ENCODE data around the gene SND1. TPM values are rescaled to one million over a fixed set of nuclear protein-coding genes. Genes with fewer than 3 reads are reported as not detected.
A peak's percentile ranks its signal among the peaks of the same experiment; 100 is the strongest.

The SND1 gene
- total RNA-seq, 1 donor, result 202 TPM

GRCh38 chr7:128081808-128082207 is 429.8 kb downstream of the SND1 start:
- H3K4me3 ChIP-seq (ENCODE audit: low read depth, low read length), result no peak overlapping the region
- TF ChIP-seq CTCF (IDR thresholded peaks at IDR 0.05; ENCODE audit: insufficient read depth, low read length), result no peak
- no peak for DNase-seq (ENCODE audit: low read depth)

GRCh38 chr7:128082431-128082830 is 430.4 kb downstream of the SND1 start:
- TF ChIP-seq CTCF (IDR thresholded peaks at IDR 0.05; ENCODE audit: insufficient read depth, low read length), result no peak
- no peak overlapping the region for H3K4me3 ChIP-seq (ENCODE audit: low read depth, low read length)
- no peak for DNase-seq (ENCODE audit: low read depth)

GRCh38 chr7:128084896-128085608 is 433.1 kb downstream of the SND1 start:
- TF ChIP-seq CTCF (IDR thresholded peaks at IDR 0.05; ENCODE audit: insufficient read depth, low read length), result no peak
- no peak overlapping the region for H3K4me3 ChIP-seq (ENCODE audit: low read depth, low read length)
- no peak for DNase-seq (ENCODE audit: low read depth)

GRCh38 chr7:128090492-128090891 is 438.5 kb downstream of the SND1 start:
- no peak for TF ChIP-seq CTCF (IDR thresholded peaks at IDR 0.05; ENCODE audit: insufficient read depth, low read length)

GRCh38 chr7:128091106-128091505 is 439.1 kb downstream of the SND1 start:
- TF ChIP-seq CTCF (IDR thresholded peaks at IDR 0.05; ENCODE audit: insufficient read depth, low read length), result no peak
- DNase-seq (ENCODE audit: low read depth), result peak; percentile 45
- H3K4me3 ChIP-seq (ENCODE audit: low read depth, low read length), result no peak overlapping the region

More at GRCh38 chr7:128090492-128090891, 438.5 kb downstream of the SND1 start:
- H3K4me3 ChIP-seq (ENCODE audit: low read depth, low read length), result no peak overlapping the region
- no peak for DNase-seq (ENCODE audit: low read depth)

GRCh38 chr7:128092221-128092620 is 440.2 kb downstream of the SND1 start:
- no peak for DNase-seq (ENCODE audit: low read depth)
- TF ChIP-seq CTCF (IDR thresholded peaks at IDR 0.05; ENCODE audit: insufficient read depth, low read length), result no peak
- no peak overlapping the region for H3K4me3 ChIP-seq (ENCODE audit: low read depth, low read length)
